CD4-positive, alpha-beta T cell treated with Interleukin-10 for 1 hour (primary cell): ENCODE measurements around the gene DMRTC2.

Experiments used
- DNase-seq: peaks from one replicate; pipeline ENCODE4 v3.0.0-alpha.2; 2020

The DMRTC2 gene

GRCh38 chr19:41845001-41845050 lies at the start of gene DMRTC2:
DMRTC2 (plus strand) TSS chr19:41845042; CDS start chr19:41847429, 2,387 bp downstream.
- DNase-seq, result no peak

- no peak for DNase-seq
Observed at GRCh38 chr19:41796362-41796761, 48.5 kb upstream of the DMRTC2 start, which contains the start of gene CEACAM3. CEACAM3 (plus strand) TSS chr19:41796587; CDS start chr19:41796678, 91 bp downstream.

- DNase-seq, result no peak
Observed at GRCh38 chr19:41796901-41797300, 47.9 kb upstream of the DMRTC2 start.

- DNase-seq, result no peak
Observed at GRCh38 chr19:41799444-41800000, 45.3 kb upstream of the DMRTC2 start.

- DNase-seq, result no peak
Observed at GRCh38 chr19:41801031-41801430, 43.8 kb upstream of the DMRTC2 start.

GRCh38 chr19:41801792-41802211 lies 43.0 kb upstream of the DMRTC2 start:
- no peak for DNase-seq

GRCh38 chr19:41802770-41803169 lies 42.1 kb upstream of the DMRTC2 start:
- no peak for DNase-seq

- DNase-seq, result no peak
Observed at GRCh38 chr19:41804336-41804735, 40.5 kb upstream of the DMRTC2 start.

- no peak for DNase-seq
Observed at GRCh38 chr19:41807176-41807575, 37.7 kb upstream of the DMRTC2 start.

- DNase-seq, result no peak
Observed at GRCh38 chr19:41808663-41809566, 35.9 kb upstream of the DMRTC2 start.

GRCh38 chr19:41810301-41810700 lies 34.5 kb upstream of the DMRTC2 start:
- DNase-seq, result no peak

GRCh38 chr19:41811036-41811435 lies 33.8 kb upstream of the DMRTC2 start:
- DNase-seq, result peak; percentile 12

- DNase-seq, result no peak
Observed at GRCh38 chr19:41811981-41812380, 32.9 kb upstream of the DMRTC2 start.

GRCh38 chr19:41813911-41814310 lies 30.9 kb upstream of the DMRTC2 start:
- DNase-seq, result no peak

GRCh38 chr19:41815301-41815700 lies 29.5 kb upstream of the DMRTC2 start:
- no peak for DNase-seq

- DNase-seq, result no peak
Observed at GRCh38 chr19:41816761-41817160, 28.1 kb upstream of the DMRTC2 start.

- peak; percentile 70 for DNase-seq
Observed at GRCh38 chr19:41821003-41821735, 23.7 kb upstream of the DMRTC2 start.

- DNase-seq, result no peak
Observed at GRCh38 chr19:41837981-41838708, 6.7 kb upstream of the DMRTC2 start.

- no peak for DNase-seq
Observed at GRCh38 chr19:41839211-41839610, 5.6 kb upstream of the DMRTC2 start.

- DNase-seq, result no peak
Observed at GRCh38 chr19:41843371-41843770, 1.5 kb upstream of the DMRTC2 start.

- no peak for DNase-seq
Observed at GRCh38 chr19:41844601-41845000, 241 bp upstream of the DMRTC2 start, which contains the start of gene LYPD4. LYPD4 (minus strand) TSS chr19:41844683; CDS start chr19:41839285, 5,398 bp downstream.

GRCh38 chr19:41845051-41845590 lies 279 bp downstream of the DMRTC2 start:
- no peak for DNase-seq
